DMS153 treated with DMSO at 0.1 percent for 48 hours (cell line): Measurements from ENCODE around the gene THSD4.

ENCODE experiments used
- DNase-seq: peaks from one replicate; lab custom pipeline; 2025; ENCODE audit not compliant: unreplicated experiment; lab: John Stamatoyannopoulos, UW

The THSD4 gene

GRCh38 chr15:71338827-71339542, 223.7 kb downstream of the THSD4 start:
- DNase-seq, result no peak

DNA sequence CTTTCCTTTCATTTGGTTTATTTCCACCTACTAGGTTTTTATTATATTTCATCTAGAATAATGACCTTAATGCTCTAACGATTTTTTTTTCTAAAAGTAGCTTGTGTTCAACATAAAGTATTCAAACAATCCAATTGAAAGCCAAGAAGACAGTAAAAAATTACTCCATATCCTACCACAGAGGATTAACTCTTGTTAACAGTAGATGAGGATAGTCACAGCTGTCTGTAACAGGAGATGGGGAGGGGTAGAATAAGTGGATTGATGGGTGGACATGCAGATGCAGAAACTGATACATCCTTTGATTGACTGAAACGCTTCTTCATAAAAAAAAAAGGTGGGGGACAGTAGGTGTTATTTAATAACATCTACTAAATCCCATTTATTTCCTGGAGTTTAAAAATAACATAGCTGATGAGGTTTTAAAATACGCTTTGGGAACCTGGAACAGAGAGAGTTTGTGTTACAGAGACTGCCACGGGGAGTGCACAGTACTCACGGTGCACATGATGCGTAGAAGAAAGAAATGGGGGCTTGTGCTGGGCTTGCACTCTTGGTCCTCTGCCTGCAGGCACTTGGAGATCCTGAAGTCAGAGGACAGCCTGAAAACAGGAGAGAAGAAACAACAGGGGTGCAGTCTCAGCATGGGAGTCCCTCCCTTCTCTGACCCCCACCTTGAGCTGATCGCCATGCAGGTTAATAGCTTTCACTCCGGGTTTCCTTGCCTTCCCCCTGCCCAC, 226.7 kb downstream of the THSD4 start:
- no peak for DNase-seq

- no peak for DNase-seq
These were observed 227.4 kb downstream of the THSD4 start for GRCh38 chr15:71342658-71343057.

DNA sequence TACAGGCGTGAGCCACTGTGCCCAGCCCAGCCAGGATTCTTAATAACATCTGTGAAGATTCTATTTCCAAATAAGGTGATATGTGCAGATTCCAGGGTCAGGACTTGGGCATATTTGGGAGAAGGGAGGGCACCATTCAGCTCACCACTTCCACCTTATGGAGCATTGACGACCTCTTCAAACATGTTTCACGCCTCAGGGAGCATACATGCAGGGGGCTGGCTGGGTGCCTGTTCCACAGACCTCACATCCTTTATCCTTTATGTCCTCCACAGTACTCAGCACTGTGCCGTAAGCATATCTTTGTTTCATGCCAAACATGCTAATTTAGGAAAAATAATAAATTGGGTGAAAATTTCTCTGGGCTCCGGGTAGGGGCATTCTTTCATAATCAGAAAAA, 229.0 kb downstream of the THSD4 start:
- no peak for DNase-seq

GRCh38 chr15:71345186-71345585, 229.9 kb downstream of the THSD4 start:
- no peak for DNase-seq

DNA sequence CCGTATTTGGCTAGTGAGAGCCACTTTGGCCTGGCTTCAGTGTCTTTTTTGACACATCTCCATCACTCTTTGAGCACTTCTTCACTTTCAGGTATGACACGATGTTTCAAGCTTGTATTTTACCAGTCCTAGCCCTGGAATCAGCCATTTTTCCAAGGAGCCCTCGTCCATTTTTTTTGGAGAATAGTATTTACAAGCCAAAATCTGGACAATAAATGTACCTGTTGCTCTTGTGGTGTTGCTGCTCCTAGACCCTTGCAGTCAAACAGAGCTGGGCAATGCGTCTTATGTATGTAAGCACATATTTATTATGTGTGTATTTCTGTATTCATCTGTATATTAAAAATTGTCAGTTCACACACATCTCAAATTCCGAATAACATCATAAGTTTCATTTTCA, 231.2 kb downstream of the THSD4 start:
- DNase-seq, result no peak

GRCh38 chr15:71348597-71348996, 233.3 kb downstream of the THSD4 start:
- DNase-seq, result no peak

DNA sequence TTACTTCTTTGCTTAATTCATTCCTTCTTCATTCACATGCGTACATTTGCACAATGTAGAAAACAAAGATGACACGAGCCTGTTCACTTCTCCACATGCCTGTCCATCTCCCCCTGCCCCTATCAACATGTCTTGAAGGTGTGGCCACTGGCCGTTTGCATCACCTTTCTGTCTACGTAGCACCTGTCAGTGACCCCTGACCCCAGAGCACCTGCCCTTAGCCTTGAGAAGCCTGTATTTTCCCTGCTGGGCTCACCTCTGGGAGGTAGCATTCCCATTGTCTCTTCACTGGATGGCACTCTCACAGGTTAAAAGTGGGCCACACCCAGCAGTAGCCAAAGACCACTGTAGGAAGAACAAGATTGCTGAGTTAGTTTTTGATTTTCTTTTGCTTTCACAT, 234.1 kb downstream of the THSD4 start:
- DNase-seq, result no peak

GRCh38 chr15:71349736-71350526, 234.7 kb downstream of the THSD4 start:
- DNase-seq, result no peak

- no peak for DNase-seq
These were observed 235.5 kb downstream of the THSD4 start for GRCh38 chr15:71350622-71351378.

DNA sequence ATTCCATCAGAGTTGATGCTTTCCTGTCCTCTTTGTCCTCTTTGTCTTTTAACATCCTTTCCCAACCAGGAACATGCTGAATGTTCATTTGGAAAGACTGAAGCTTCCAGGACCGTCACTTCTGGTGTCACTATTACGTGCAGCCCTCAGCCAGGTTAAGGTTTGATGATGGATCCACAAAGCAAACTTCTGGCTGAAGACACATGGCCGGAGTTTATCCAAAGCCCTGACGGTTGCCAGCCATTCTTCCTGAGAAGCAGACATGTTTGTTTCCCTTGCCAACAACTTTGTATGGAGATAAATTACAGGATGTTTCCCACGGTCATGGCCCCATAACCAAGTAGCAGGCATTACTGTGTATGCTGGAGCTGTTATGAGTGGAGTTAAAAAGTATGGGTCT, 236.9 kb downstream of the THSD4 start:
- DNase-seq, result no peak

DNA sequence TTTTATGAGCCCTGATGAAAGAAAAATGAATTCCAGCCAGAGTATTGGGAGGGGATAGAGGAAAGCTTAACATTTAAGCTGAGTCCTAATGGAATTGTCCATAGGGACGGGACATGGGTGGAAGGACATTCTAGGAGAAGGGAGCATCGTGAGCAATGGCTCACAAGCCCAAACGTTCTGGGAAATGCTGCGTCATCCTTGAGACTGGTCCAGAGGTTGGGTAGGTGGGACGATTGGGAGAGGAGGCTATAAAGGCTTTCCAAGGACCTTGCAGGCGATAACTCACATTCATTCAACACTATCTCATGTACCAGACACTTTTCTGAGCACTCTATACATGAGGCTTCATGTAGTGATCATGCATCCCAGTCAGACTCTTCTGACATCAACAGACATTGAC, 237.5 kb downstream of the THSD4 start:
- no peak for DNase-seq

- no peak for DNase-seq
These were observed 237.9 kb downstream of the THSD4 start for GRCh38 chr15:71353171-71353570.

- DNase-seq, result no peak
These were observed 240.0 kb downstream of the THSD4 start for GRCh38 chr15:71355268-71355667.

- no peak for DNase-seq
These were observed 242.1 kb downstream of the THSD4 start for GRCh38 chr15:71357321-71357732.

DNA sequence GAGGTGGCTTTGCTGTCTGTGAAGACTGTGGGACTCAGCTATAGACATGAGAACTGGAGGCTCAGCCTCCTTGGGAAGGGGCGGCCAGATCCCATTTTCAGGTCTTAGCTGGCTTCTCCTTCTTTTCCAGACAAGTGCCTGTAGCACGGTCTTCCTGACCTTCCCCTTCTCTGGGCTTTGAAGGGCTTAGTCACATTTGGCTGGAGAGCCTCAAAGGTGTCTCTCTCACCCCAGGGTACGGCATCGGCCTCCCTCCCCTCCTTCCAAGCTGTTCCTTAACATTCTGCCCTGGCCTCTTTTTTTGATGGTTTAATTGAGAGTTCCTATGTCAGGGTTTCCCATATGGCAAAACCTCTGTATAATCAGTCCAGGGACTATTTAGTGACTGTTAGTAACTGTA, 242.7 kb downstream of the THSD4 start:
- no peak for DNase-seq

GRCh38 chr15:71359246-71359645, 244.0 kb downstream of the THSD4 start:
- DNase-seq, result no peak

GRCh38 chr15:71362556-71362955, 247.3 kb downstream of the THSD4 start:
- no peak for DNase-seq

GRCh38 chr15:71362987-71363968, 248.0 kb downstream of the THSD4 start:
- no peak for DNase-seq

GRCh38 chr15:71364117-71364584, 248.9 kb downstream of the THSD4 start:
- DNase-seq, result no peak
